Measurements from ENCODE around the gene DAGLA.

DNA sequence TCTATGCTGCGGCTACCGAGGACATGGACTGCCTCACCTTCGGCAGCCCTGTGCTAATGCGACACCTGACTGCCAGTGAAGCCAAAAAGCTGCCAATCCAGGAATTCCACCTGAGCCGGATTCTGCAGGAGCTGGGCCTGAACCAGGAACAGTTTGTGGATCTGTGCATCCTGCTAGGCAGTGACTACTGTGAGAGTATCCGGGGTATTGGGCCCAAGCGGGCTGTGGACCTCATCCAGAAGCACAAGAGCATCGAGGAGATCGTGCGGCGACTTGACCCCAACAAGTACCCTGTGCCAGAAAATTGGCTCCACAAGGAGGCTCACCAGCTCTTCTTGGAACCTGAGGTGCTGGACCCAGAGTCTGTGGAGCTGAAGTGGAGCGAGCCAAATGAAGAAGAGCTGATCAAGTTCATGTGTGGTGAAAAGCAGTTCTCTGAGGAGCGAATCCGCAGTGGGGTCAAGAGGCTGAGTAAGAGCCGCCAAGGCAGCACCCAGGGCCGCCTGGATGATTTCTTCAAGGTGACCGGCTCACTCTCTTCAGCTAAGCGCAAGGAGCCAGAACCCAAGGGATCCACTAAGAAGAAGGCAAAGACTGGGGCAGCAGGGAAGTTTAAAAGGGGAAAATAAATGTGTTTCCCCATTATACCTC, 115.8 kb downstream of the DAGLA start:
- TF ChIP-seq EZH2 (IDR thresholded peaks at IDR 0.05): no peak
- TF ChIP-seq EZH2phosphoT487 (IDR thresholded peaks at IDR 0.05): no peak
- no peak for TF ChIP-seq CTCF (IDR thresholded peaks at IDR 0.05)

Measured in neural progenitor cell (in vitro differentiated cells).